Activated CD8-positive, alpha-beta memory T cell treated with anti-CD3 and anti-CD28 coated beads for 36 hours (primary cell): Measurements from ENCODE around the gene ECSIT. TPM values are rescaled to one million over a fixed set of nuclear protein-coding genes. Genes with fewer than 3 reads are reported as not detected.
"Not testable (repeated sequence)": the region's sequence is repeated elsewhere in the genome, so short reads cannot be mapped to it uniquely, and the experiment has no call there.

Experiments used
- CTCF ChIA-PET: fragments of 350-600 bp; sonication (Branson Sonifier 250); formaldehyde crosslinking; loops from one replicate; lab custom pipeline; 2021; ENCODE audit warnings: antibody characterized with exemption; lab: Charles Lee
- POLR2A ChIA-PET: fragments of 350-600 bp; sonication (Branson Sonifier 250); formaldehyde crosslinking; loops from one replicate; lab custom pipeline; 2021; ENCODE audit warnings: antibody characterized with exemption; lab: Charles Lee
- total RNA-seq, 2 experiments: library from RNA; stranded (reverse); gene quantifications; one replicate each; pipeline ENCODE4 v1.2.3, GENCODE V29; 2021

ECSIT gene
- total RNA-seq = 10 to 100 TPM; 52.4 to 56.4 TPM

- ChIA-PET POLR2A (interaction anchor here (0.6 to 1.5 kb wide), 4 partner anchors 15 to 116 kb away, joined by 3 to 5 read pairs (median 4); partner anchors contain the start of gene ELOF1), CTCF (interaction anchor here (0.6 to 1.5 kb wide), 4 partner anchors 8 to 81 kb away, joined by 3 to 4 read pairs (median 4); partner anchors contain the start of gene ELOF1)
Observed at GRCh38 chr19:11528551-11529341, at the start of gene ECSIT. TSS of gene ECSIT (minus strand) at chr19:11529134. CDS start at chr19:11519170, 9,964 bp downstream.

GRCh38 chr19:11577451-11578257 lies 48.7 kb upstream of the ECSIT start, which contains the start of gene ACP5:
TSS of gene ACP5 (minus strand) at chr19:11577645. CDS start at chr19:11577317, 328 bp downstream.
- ChIA-PET CTCF (interaction anchor here (0.9 to 1.2 kb wide), 5 partner anchors 11 to 1197 kb away, joined by 3 to 4 read pairs (median 3); partner anchors contain the start of gene HOOK2), POLR2A (interaction anchor here (0.6 kb wide), 1 partner anchor 17 kb away, joined by 3 read pairs; no protein-coding TSS in a partner anchor)

GRCh38 chr19:11576227-11576626 lies 47.3 kb upstream of the ECSIT start:
- ChIA-PET POLR2A (interaction anchor here (0.6 kb wide), 1 partner anchor 143 kb away, joined by 3 read pairs; no protein-coding TSS in a partner anchor), CTCF (interaction anchor here (0.6 to 1.5 kb wide), 5 partner anchors 10 to 39 kb away, joined by 3 to 6 read pairs (median 3); no protein-coding TSS in a partner anchor)

- POLR2A ChIA-PET = no interaction called here
- CTCF ChIA-PET = no interaction called here
Observed at GRCh38 chr19:11574689-11575088, 45.8 kb upstream of the ECSIT start.

- CTCF ChIA-PET = interaction anchor here (0.6 to 2.0 kb wide), 2 partner anchors 13 to 1974 kb away, joined by 4 to 5 read pairs; no protein-coding TSS in a partner anchor
Observed at GRCh38 chr19:11573763-11574162, 44.8 kb upstream of the ECSIT start.

GRCh38 chr19:11573354-11573753 lies 44.4 kb upstream of the ECSIT start:
- CTCF ChIA-PET = interaction anchor here (2.0 kb wide), 1 partner anchor 13 kb away, joined by 5 read pairs; no protein-coding TSS in a partner anchor

More at GRCh38 chr19:11573763-11574162, 44.8 kb upstream of the ECSIT start:
- POLR2A ChIA-PET = interaction anchor here (0.6 kb wide), 1 partner anchor 15 kb away, joined by 3 read pairs; no protein-coding TSS in a partner anchor

GRCh38 chr19:11570039-11570462 lies 41.1 kb upstream of the ECSIT start:
- POLR2A ChIA-PET = interaction anchor here (0.6 kb wide), 1 partner anchor 24 kb away, joined by 6 read pairs; no protein-coding TSS in a partner anchor

More at GRCh38 chr19:11573354-11573753, 44.4 kb upstream of the ECSIT start:
- POLR2A ChIA-PET = interaction anchor here (0.6 kb wide), 1 partner anchor 15 kb away, joined by 3 read pairs; no protein-coding TSS in a partner anchor

GRCh38 chr19:11566164-11566563 lies 37.2 kb upstream of the ECSIT start:
- POLR2A ChIA-PET = no interaction called here

More at GRCh38 chr19:11570039-11570462, 41.1 kb upstream of the ECSIT start:
- CTCF ChIA-PET = interaction anchor here (1.4 kb wide), 1 partner anchor 87 kb away, joined by 3 read pairs; no protein-coding TSS in a partner anchor

GRCh38 chr19:11565649-11565980 lies 36.7 kb upstream of the ECSIT start:
- CTCF ChIA-PET, POLR2A ChIA-PET: not testable (repeated sequence)

More at GRCh38 chr19:11566164-11566563, 37.2 kb upstream of the ECSIT start:
- CTCF ChIA-PET = interaction anchor here (0.7 kb wide), 1 partner anchor 10 kb away, joined by 3 read pairs; no protein-coding TSS in a partner anchor

- POLR2A ChIA-PET = not testable (repeated sequence)
- CTCF ChIA-PET = interaction anchor here (0.9 to 1.5 kb wide), 2 partner anchors 28 to 69 kb away, joined by 3 to 4 read pairs; no protein-coding TSS in a partner anchor
Observed at GRCh38 chr19:11564082-11564807, 35.3 kb upstream of the ECSIT start.

GRCh38 chr19:11563532-11563931 lies 34.6 kb upstream of the ECSIT start:
- ChIA-PET CTCF (interaction anchor here (0.9 to 1.5 kb wide), 2 partner anchors 28 to 68 kb away, joined by 3 to 4 read pairs; no protein-coding TSS in a partner anchor), POLR2A (no interaction called here)

GRCh38 chr19:11560404-11561051 lies 31.6 kb upstream of the ECSIT start:
- CTCF ChIA-PET = interaction anchor here (0.8 to 3.2 kb wide), 13 partner anchors 14 to 767 kb away, joined by 3 to 18 read pairs (median 4); partner anchors contain the start of genes CNN1 and ZNF627
- POLR2A ChIA-PET = interaction anchor here (0.7 to 0.8 kb wide), 2 partner anchors 18 to 612 kb away, joined by 3 to 12 read pairs; no protein-coding TSS in a partner anchor

- POLR2A ChIA-PET = interaction anchor here (0.5 to 2.2 kb wide), 10 partner anchors 14 to 610 kb away, joined by 3 to 12 read pairs (median 4); partner anchors contain the start of genes ECSIT, SPC24 and ZNF627
- CTCF ChIA-PET = interaction anchor here (0.6 to 3.2 kb wide), 13 partner anchors 18 to 76 kb away, joined by 3 to 18 read pairs (median 3); partner anchors contain the start of gene ECSIT
Observed at GRCh38 chr19:11558881-11559828, 30.2 kb upstream of the ECSIT start, which contains the start of gene ELOF1. TSS of gene ELOF1 (minus strand) at chr19:11559230. CDS start at chr19:11554347, 4,883 bp downstream.

- ChIA-PET POLR2A (interaction anchor here (0.7 kb wide), 1 partner anchor 457 kb away, joined by 3 read pairs; no protein-coding TSS in a partner anchor), CTCF (interaction anchor here (0.6 to 1.6 kb wide), 3 partner anchors 23 to 36 kb away, joined by 3 to 4 read pairs (median 4); no protein-coding TSS in a partner anchor)
Observed at GRCh38 chr19:11556634-11557420, 27.9 kb upstream of the ECSIT start.

GRCh38 chr19:11555246-11555645 lies 26.3 kb upstream of the ECSIT start:
- ChIA-PET POLR2A (no interaction called here), CTCF (interaction anchor here (0.6 to 1.5 kb wide), 4 partner anchors 19 to 73 kb away, joined by 3 to 6 read pairs (median 3); no protein-coding TSS in a partner anchor)
